Keratinocyte (primary cell): ENCODE data around the gene MCM9.

Experiments used
- EZH2 ChIP-seq: IDR thresholded peaks from one replicate; pipeline ENCODE4 v1.6.1; 2012; ENCODE audit warnings: inconsistent platforms, mild to moderate bottlenecking, low read length, moderate library complexity
- TF ChIP-seq, protein P1 (sequence below), 3 experiments: IDR thresholded peaks in 1 of 3; conservative IDR thresholded peaks in 1 of 3; optimal IDR thresholded peaks in 1 of 3; 2 replicates in 2 of 3; 3 replicates in 1 of 3; pipeline versions ENCODE3 to v1.5.1; 2011; ENCODE audit warnings: low read length in 3 of 3, mild to moderate bottlenecking in 3 of 3, moderate library complexity in 2 of 3, control low read depth in 1 of 3, inconsistent platforms in 1 of 3; ENCODE audit not compliant: insufficient read depth in 2 of 3; ENCODE audit errors: extremely low read depth in 1 of 3

DNA sequence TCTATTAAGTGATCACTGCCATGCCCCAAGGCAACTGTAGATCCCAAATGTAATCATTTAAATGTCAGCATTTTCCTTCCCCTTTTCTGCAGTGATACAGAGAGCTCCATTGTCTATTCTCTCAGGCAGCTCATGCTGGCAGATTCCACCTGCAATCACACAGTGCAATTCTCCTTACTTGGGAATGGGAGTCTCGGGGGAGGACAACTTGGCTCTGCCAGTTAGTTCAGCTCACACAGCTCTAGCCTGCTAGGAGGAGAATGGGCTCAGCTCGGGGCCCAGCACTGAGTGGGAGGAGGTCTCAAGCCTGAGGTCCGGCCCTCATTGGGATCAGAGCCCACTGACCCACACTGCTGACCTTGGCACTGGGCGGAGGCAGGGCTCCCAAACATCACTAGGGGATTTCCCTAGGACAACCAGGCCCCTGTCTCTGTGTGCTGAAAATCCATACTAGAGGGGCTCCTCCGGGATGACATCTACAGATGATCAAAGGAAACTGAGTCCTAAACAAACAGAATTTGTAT is 150.3 kb downstream of the MCM9 start:
- TF ChIP-seq, protein P1, sequence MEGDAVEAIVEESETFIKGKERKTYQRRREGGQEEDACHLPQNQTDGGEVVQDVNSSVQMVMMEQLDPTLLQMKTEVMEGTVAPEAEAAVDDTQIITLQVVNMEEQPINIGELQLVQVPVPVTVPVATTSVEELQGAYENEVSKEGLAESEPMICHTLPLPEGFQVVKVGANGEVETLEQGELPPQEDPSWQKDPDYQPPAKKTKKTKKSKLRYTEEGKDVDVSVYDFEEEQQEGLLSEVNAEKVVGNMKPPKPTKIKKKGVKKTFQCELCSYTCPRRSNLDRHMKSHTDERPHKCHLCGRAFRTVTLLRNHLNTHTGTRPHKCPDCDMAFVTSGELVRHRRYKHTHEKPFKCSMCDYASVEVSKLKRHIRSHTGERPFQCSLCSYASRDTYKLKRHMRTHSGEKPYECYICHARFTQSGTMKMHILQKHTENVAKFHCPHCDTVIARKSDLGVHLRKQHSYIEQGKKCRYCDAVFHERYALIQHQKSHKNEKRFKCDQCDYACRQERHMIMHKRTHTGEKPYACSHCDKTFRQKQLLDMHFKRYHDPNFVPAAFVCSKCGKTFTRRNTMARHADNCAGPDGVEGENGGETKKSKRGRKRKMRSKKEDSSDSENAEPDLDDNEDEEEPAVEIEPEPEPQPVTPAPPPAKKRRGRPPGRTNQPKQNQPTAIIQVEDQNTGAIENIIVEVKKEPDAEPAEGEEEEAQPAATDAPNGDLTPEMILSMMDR (optimal IDR thresholded peaks at IDR 0.05 in 1 of 3, IDR thresholded peaks at IDR 0.05 in 1 of 3, conservative IDR thresholded peaks at IDR 0.05 in 1 of 3; ENCODE audit: extremely low read depth in 1 of 3, insufficient read depth in 2 of 3, low read length in 3 of 3), result no peak
- no peak for TF ChIP-seq EZH2
